GM19455 (cell line): Measurements from ENCODE around the gene SEMA5A.

Source experiments
- ATAC-seq: cut with Tn5 transposase; IDR thresholded peaks from one replicate; pipeline ENCODE4 v1.9.1; 2021; ENCODE audit not compliant: unreplicated experiment

The SEMA5A gene

GRCh38 chr5:9148242-9148641 lies 397.6 kb downstream of the SEMA5A start:
- ATAC-seq = no peak

- ATAC-seq = no peak
Measured at GRCh38 chr5:9140711-9141110, 405.2 kb downstream of the SEMA5A start.

GRCh38 chr5:9140202-9140601 lies 405.7 kb downstream of the SEMA5A start:
- ATAC-seq = no peak

- no peak for ATAC-seq
Measured at GRCh38 chr5:9139344-9139743, 406.5 kb downstream of the SEMA5A start.

GRCh38 chr5:9128136-9128535 lies 417.7 kb downstream of the SEMA5A start:
- no peak for ATAC-seq

- ATAC-seq = no peak
Measured at GRCh38 chr5:9126490-9126889, 419.4 kb downstream of the SEMA5A start.

GRCh38 chr5:9125852-9126251 lies 420.0 kb downstream of the SEMA5A start:
- no peak for ATAC-seq

- ATAC-seq = no peak
Measured at GRCh38 chr5:9124838-9125237, 421.0 kb downstream of the SEMA5A start.

- ATAC-seq = no peak
Measured at GRCh38 chr5:9124071-9124470, 421.8 kb downstream of the SEMA5A start.

GRCh38 chr5:9122528-9122927 lies 423.3 kb downstream of the SEMA5A start:
- ATAC-seq = no peak

GRCh38 chr5:9121597-9121996 lies 424.3 kb downstream of the SEMA5A start:
- no peak for ATAC-seq

- ATAC-seq = no peak
Measured at GRCh38 chr5:9118852-9119251, 427.0 kb downstream of the SEMA5A start.

- ATAC-seq = no peak
Measured at GRCh38 chr5:9115093-9115492, 430.8 kb downstream of the SEMA5A start.

GRCh38 chr5:9112520-9113291 lies 433.2 kb downstream of the SEMA5A start:
- no peak for ATAC-seq

GRCh38 chr5:9108162-9108561 lies 437.7 kb downstream of the SEMA5A start:
- ATAC-seq = no peak

- ATAC-seq = no peak
Measured at GRCh38 chr5:9105851-9106250, 440.0 kb downstream of the SEMA5A start.

- ATAC-seq = no peak
Measured at GRCh38 chr5:9104571-9105339, 441.1 kb downstream of the SEMA5A start.

GRCh38 chr5:9103290-9103689 lies 442.6 kb downstream of the SEMA5A start:
- ATAC-seq = no peak

GRCh38 chr5:9099689-9100088 lies 446.2 kb downstream of the SEMA5A start:
- no peak for ATAC-seq

GRCh38 chr5:9098990-9099389 lies 446.9 kb downstream of the SEMA5A start:
- no peak for ATAC-seq

- no peak for ATAC-seq
Measured at GRCh38 chr5:9094582-9094981, 451.3 kb downstream of the SEMA5A start.

- no peak for ATAC-seq
Measured at GRCh38 chr5:9091896-9092662, 453.8 kb downstream of the SEMA5A start.
